SW480 (cell line): ENCODE data around the gene SNAPC2.
A peak's percentile ranks its signal among the peaks of the same experiment; 100 is the strongest.

Experiments used
- DNase-seq: peaks from one replicate; pipeline ENCODE4 v3.0.0-alpha.2; 2016; ENCODE audit warnings: low spot score

SNAPC2 gene

GRCh38 chr19:7919610-7920518 lies at the start of gene SNAPC2:
Gene SNAPC2, plus strand, starts transcription at chr19:7920338. Its CDS starts 29 bp downstream, at chr19:7920367.
- DNase-seq, result peak; percentile 93

- DNase-seq, result peak; percentile 95
Observed at GRCh38 chr19:7870571-7871436, 49.3 kb upstream of the SNAPC2 start.

GRCh38 chr19:7871437-7872305 lies 48.5 kb upstream of the SNAPC2 start:
- DNase-seq, result peak; percentile 95

GRCh38 chr19:7872306-7873204 lies 47.6 kb upstream of the SNAPC2 start:
- no peak for DNase-seq

- DNase-seq, result no peak
Observed at GRCh38 chr19:7873304-7874075, 46.6 kb upstream of the SNAPC2 start.

GRCh38 chr19:7874076-7874896 lies 45.9 kb upstream of the SNAPC2 start, which contains the start of gene PRR36:
Gene PRR36, minus strand, starts transcription at chr19:7874390. Its CDS starts 701 bp downstream, at chr19:7873689.
- DNase-seq, result peak; percentile 71

- no peak for DNase-seq
Observed at GRCh38 chr19:7874897-7875273, 45.3 kb upstream of the SNAPC2 start.

GRCh38 chr19:7877249-7877836 lies 42.8 kb upstream of the SNAPC2 start:
- DNase-seq, result peak; percentile 65

- DNase-seq, result no peak
Observed at GRCh38 chr19:7879111-7879807, 40.9 kb upstream of the SNAPC2 start.

GRCh38 chr19:7879836-7880235 lies 40.3 kb upstream of the SNAPC2 start:
- peak; percentile 52 for DNase-seq

GRCh38 chr19:7881910-7882309 lies 38.2 kb upstream of the SNAPC2 start:
- no peak for DNase-seq

- DNase-seq, result no peak
Observed at GRCh38 chr19:7883105-7883504, 37.0 kb upstream of the SNAPC2 start.

- no peak for DNase-seq
Observed at GRCh38 chr19:7883796-7884570, 36.2 kb upstream of the SNAPC2 start.

- no peak for DNase-seq
Observed at GRCh38 chr19:7885818-7886217, 34.3 kb upstream of the SNAPC2 start.

GRCh38 chr19:7887408-7888144 lies 32.6 kb upstream of the SNAPC2 start:
- no peak for DNase-seq

GRCh38 chr19:7888145-7888825 lies 31.9 kb upstream of the SNAPC2 start, which contains the start of gene LRRC8E:
Gene LRRC8E, plus strand, starts transcription at chr19:7888510. Its CDS starts 7,094 bp downstream, at chr19:7895604.
- peak; percentile 63 for DNase-seq
